HEK293 (cell line): Measurements from ENCODE around the gene GJC3.
"Not testable (repeated sequence)": the region's sequence is repeated elsewhere in the genome, so short reads cannot be mapped to it uniquely, and the experiment has no call there.

Source experiments
- CTCF ChIA-PET: fragments of 350-600 bp; formaldehyde crosslinking; extraction: SDS; loops from one replicate; lab custom pipeline; 2021; ENCODE audit warnings: antibody characterized with exemption; lab: Yijun Ruan, JAX
- POLR2A ChIA-PET: fragments of 300-600 bp; formaldehyde crosslinking; extraction: SDS; loops from one replicate; lab custom pipeline; 2020; ENCODE audit warnings: antibody characterized with exemption, inconsistent platforms; lab: Yijun Ruan, JAX
- H3K27ac ChIP-seq: fragments of 200-500 bp; sonication (Bioruptor generic); 2 replicates; pipeline ENCODE4 v1.5.1; 2014; ENCODE audit warnings: low read depth, low read length, control low read depth, inconsistent platforms; ENCODE audit errors: extremely low read depth
- H3K36me3 ChIP-seq, 2 experiments: fragments of 200-500 bp in 1 of 2; sonication (Bioruptor generic) in 1 of 2; 1 replicate in 1 of 2; 2 replicates in 1 of 2; pipeline ENCODE4 v1.5.1; 2014 to 2017; ENCODE audit warnings: inconsistent platforms in 2 of 2, low read length in 2 of 2; ENCODE audit not compliant: control insufficient read depth in 2 of 2, insufficient read depth in 1 of 2
- H3K4me1 ChIP-seq: fragments of 200-500 bp; sonication (Bioruptor generic); 2 replicates; pipeline ENCODE4 v1.5.1; 2014; ENCODE audit warnings: mild to moderate bottlenecking, low read length, inconsistent platforms; ENCODE audit not compliant: control insufficient read depth, insufficient read depth
- H3K4me3 ChIP-seq: 2 replicates; pipeline ENCODE4 v1.5.1; 2011; ENCODE audit warnings: low read depth, mild to moderate bottlenecking, control low read depth, low read length, moderate library complexity
- H3K9me3 ChIP-seq: fragments of 200-500 bp; sonication (Bioruptor generic); 2 replicates; pipeline ENCODE4 v1.5.1; 2014; ENCODE audit warnings: low read depth, low read length, inconsistent platforms; ENCODE audit not compliant: control insufficient read depth, insufficient read depth
- GLIS1 ChIP-seq: fragments of 450-650 bp; formaldehyde crosslinking; IDR thresholded peaks from 2 replicates; pipeline ENCODE4 v1.5.1; 2016; ENCODE audit warnings: missing biosample characterization, missing genetic modification characterization
- MYNN ChIP-seq: fragments of 450-650 bp; formaldehyde crosslinking; IDR thresholded peaks from 2 replicates; pipeline ENCODE4 v1.5.1; 2016; ENCODE audit warnings: missing biosample characterization, missing genetic modification characterization, borderline replicate concordance
- SP7 ChIP-seq: fragments of 450-650 bp; formaldehyde crosslinking; IDR thresholded peaks from 2 replicates; pipeline ENCODE4 v1.5.1; 2016; ENCODE audit warnings: missing biosample characterization, missing genetic modification characterization
- TRIM28 ChIP-seq: IDR thresholded peaks from 2 replicates; pipeline ENCODE4 v1.6.1; 2011; ENCODE audit warnings: low read length, control low read depth, borderline replicate concordance
- ZNF10 ChIP-seq: fragments of 450-650 bp; formaldehyde crosslinking; IDR thresholded peaks from 2 replicates; pipeline ENCODE4 v1.5.1; 2017; ENCODE audit warnings: missing biosample characterization, missing genetic modification characterization
- ZNF174 ChIP-seq: fragments of 450-650 bp; formaldehyde crosslinking; IDR thresholded peaks from 2 replicates; pipeline ENCODE4 v1.5.0; 2017; ENCODE audit warnings: missing biosample characterization, mild to moderate bottlenecking, missing genetic modification characterization
- ZNF24 ChIP-seq: fragments of 450-650 bp; formaldehyde crosslinking; IDR thresholded peaks from 2 replicates; pipeline ENCODE4 v1.5.1; 2016; ENCODE audit warnings: missing biosample characterization, missing genetic modification characterization
- ZNF366 ChIP-seq: fragments of 450-650 bp; formaldehyde crosslinking; conservative IDR thresholded peaks from 2 replicates; pipeline ENCODE4 v1.5.1; 2016; ENCODE audit warnings: missing biosample characterization, missing genetic modification characterization
- ZNF391 ChIP-seq: fragments of 450-650 bp; formaldehyde crosslinking; IDR thresholded peaks from 2 replicates; pipeline ENCODE4 v1.5.1; 2016; ENCODE audit warnings: low read depth, missing biosample characterization, missing genetic modification characterization, borderline replicate concordance
- ZNF600 ChIP-seq: fragments of 450-650 bp; formaldehyde crosslinking; IDR thresholded peaks from 2 replicates; pipeline ENCODE4 v1.5.1; 2016; ENCODE audit warnings: missing biosample characterization, missing genetic modification characterization
- ZNF626 ChIP-seq: fragments of 450-650 bp; sonication (Bioruptor Pico); formaldehyde crosslinking; IDR thresholded peaks from 2 replicates; pipeline ENCODE4 v1.5.1; 2018; ENCODE audit warnings: missing biosample characterization, missing genetic modification characterization, inconsistent platforms
- ZNF664 ChIP-seq: fragments of 450-650 bp; formaldehyde crosslinking; IDR thresholded peaks from 2 replicates; pipeline ENCODE4 v1.5.1; 2016; ENCODE audit warnings: missing biosample characterization, missing genetic modification characterization
- ZNF777 ChIP-seq: fragments of 450-650 bp; formaldehyde crosslinking; IDR thresholded peaks from 2 replicates; pipeline ENCODE4 v1.5.1; 2017; ENCODE audit warnings: missing biosample characterization, missing genetic modification characterization, borderline replicate concordance
- ZNF792 ChIP-seq: fragments of 450-650 bp; formaldehyde crosslinking; IDR thresholded peaks from 2 replicates; pipeline ENCODE4 v1.5.1; 2016; ENCODE audit warnings: missing biosample characterization, missing genetic modification characterization
- ZNF837 ChIP-seq: fragments of 450-650 bp; formaldehyde crosslinking; IDR thresholded peaks from 2 replicates; pipeline ENCODE4 v1.5.1; 2016; ENCODE audit warnings: missing biosample characterization, missing genetic modification characterization
- TF ChIP-seq, protein P1 (sequence below): fragments of 450-650 bp; formaldehyde crosslinking; IDR thresholded peaks from 2 replicates; pipeline ENCODE4 v1.5.1; 2016; ENCODE audit warnings: missing biosample characterization, missing genetic modification characterization, borderline replicate concordance
- TF ChIP-seq, protein P2 (sequence below): fragments of 450-650 bp; formaldehyde crosslinking; IDR thresholded peaks from 2 replicates; pipeline ENCODE4 v1.5.1; 2016; ENCODE audit warnings: missing biosample characterization, missing genetic modification characterization
- TF ChIP-seq, protein P3 (sequence below): fragments of 450-650 bp; formaldehyde crosslinking; IDR thresholded peaks from 2 replicates; pipeline ENCODE4 v1.5.1; 2016; ENCODE audit warnings: missing biosample characterization, missing genetic modification characterization

The GJC3 gene

DNA sequence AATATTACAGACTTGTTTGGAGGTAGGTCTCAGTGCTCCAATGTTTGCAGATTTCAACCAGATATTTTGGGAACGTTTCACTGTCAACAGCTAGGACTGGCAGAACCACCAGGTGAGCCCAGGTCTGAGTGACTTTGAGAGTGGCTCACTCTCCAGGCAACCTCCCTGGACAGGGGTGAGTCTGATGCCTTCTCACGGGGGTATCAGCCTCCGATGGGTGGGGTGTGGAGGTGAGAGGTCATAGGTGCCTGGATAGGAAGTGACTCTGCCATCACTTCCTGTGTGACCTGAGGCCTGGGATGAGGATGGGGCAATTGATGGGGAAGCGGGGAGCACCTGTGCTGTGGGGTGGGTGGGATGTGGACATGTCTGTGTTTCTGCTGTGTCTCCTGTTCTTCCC is 41.8 kb upstream of the GJC3 start:
- H3K4me1 ChIP-seq = no peaks in the 10 kb centered on the region
- no peak overlapping the region for H3K27ac ChIP-seq
- POLR2A ChIA-PET = interaction anchor here (0.8 kb wide), 1 partner anchor 53 kb away, joined by 5 read pairs; no protein-coding TSS in a partner anchor
- H3K9me3 ChIP-seq = no peaks in the 10 kb centered on the region
- H3K36me3 ChIP-seq = no peaks in the 10 kb centered on the region
- TF ChIP-seq, protein P1, sequence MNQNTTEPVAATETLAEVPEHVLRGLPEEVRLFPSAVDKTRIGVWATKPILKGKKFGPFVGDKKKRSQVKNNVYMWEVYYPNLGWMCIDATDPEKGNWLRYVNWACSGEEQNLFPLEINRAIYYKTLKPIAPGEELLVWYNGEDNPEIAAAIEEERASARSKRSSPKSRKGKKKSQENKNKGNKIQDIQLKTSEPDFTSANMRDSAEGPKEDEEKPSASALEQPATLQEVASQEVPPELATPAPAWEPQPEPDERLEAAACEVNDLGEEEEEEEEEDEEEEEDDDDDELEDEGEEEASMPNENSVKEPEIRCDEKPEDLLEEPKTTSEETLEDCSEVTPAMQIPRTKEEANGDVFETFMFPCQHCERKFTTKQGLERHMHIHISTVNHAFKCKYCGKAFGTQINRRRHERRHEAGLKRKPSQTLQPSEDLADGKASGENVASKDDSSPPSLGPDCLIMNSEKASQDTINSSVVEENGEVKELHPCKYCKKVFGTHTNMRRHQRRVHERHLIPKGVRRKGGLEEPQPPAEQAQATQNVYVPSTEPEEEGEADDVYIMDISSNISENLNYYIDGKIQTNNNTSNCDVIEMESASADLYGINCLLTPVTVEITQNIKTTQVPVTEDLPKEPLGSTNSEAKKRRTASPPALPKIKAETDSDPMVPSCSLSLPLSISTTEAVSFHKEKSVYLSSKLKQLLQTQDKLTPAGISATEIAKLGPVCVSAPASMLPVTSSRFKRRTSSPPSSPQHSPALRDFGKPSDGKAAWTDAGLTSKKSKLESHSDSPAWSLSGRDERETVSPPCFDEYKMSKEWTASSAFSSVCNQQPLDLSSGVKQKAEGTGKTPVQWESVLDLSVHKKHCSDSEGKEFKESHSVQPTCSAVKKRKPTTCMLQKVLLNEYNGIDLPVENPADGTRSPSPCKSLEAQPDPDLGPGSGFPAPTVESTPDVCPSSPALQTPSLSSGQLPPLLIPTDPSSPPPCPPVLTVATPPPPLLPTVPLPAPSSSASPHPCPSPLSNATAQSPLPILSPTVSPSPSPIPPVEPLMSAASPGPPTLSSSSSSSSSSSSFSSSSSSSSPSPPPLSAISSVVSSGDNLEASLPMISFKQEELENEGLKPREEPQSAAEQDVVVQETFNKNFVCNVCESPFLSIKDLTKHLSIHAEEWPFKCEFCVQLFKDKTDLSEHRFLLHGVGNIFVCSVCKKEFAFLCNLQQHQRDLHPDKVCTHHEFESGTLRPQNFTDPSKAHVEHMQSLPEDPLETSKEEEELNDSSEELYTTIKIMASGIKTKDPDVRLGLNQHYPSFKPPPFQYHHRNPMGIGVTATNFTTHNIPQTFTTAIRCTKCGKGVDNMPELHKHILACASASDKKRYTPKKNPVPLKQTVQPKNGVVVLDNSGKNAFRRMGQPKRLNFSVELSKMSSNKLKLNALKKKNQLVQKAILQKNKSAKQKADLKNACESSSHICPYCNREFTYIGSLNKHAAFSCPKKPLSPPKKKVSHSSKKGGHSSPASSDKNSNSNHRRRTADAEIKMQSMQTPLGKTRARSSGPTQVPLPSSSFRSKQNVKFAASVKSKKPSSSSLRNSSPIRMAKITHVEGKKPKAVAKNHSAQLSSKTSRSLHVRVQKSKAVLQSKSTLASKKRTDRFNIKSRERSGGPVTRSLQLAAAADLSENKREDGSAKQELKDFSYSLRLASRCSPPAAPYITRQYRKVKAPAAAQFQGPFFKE (tag by site-specific recombination) = no peak
- TF ChIP-seq ZNF626 (tag by site-specific recombination) (no peak), ZNF391 (tag by site-specific recombination) (no peak), ZNF777 (tag by site-specific recombination) (no peak), ZNF174 (no peak)
- CTCF ChIA-PET = no interaction called here
- H3K4me3 ChIP-seq = no peak overlapping the region

DNA sequence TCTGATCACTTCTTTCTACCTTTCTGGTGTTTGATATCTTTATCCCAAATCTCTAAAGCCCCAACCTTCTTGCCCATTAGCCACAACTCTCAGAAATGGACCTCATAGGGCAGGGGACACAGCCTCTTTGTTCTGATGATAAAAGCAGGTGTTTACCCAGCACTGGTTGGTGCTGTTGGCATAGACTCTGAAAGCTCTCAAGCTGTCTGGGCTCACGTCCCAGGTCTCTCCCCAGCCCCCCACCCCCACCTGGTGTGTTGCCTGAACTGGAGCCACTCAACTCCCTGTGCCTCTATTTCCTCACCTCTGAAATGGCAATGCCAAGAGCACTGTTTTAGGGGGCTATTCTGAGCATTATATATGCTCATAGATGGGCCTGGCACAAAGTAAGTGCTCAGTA is 40.4 kb upstream of the GJC3 start:
- H3K4me3 ChIP-seq, POLR2A ChIA-PET, H3K9me3 ChIP-seq, H3K36me3 ChIP-seq, H3K27ac ChIP-seq, H3K4me1 ChIP-seq: not testable (repeated sequence)
- 0 out of 2 replicates have a peak, but pooled peaks have one; percentile 42 for TF ChIP-seq ZNF664 (tag by site-specific recombination)
- CTCF ChIA-PET = interaction anchor here (0.7 to 1.5 kb wide), 4 partner anchors 10 to 430 kb away, joined by 3 to 7 read pairs (median 5); no protein-coding TSS in a partner anchor

- ChIA-PET CTCF (interaction anchor here (0.9 to 1.5 kb wide), 2 partner anchors 10 to 21 kb away, joined by 7 read pairs; no protein-coding TSS in a partner anchor), POLR2A (no interaction called here)
- no peaks in the 10 kb centered on the region for H3K36me3 ChIP-seq
Measured at GRCh38 chr7:99969298-99969697, 39.9 kb upstream of the GJC3 start.

DNA sequence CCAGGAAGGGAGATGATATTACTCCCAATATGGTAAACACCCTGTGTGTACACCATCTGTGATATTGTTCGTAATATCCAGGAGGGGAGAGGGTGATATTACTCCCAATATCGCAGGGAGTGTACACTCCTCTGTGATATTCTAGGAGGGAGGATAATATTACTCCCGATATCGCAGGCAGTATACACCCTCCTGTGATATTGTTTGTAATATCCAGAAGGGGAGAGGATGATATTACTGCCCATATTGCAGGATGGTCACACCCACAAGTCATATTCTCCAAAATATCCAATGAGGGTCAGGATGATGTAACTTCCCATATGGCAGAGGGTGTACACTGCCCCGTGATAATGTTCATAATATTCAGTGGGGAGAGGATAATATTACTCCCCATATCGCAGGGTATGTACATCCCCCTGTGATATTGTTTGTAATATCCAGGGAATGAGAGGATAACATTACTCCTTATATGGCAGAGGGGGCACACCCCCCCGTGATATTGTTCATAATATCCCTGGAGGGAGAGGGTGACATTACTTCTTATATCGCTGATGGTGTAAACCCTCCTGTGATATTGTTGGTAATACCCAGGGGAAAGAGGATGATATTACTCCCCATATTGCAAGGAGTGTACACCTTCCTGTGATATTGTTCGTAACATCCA is 29.3 kb upstream of the GJC3 start:
- Histone ChIP-seq H3K27ac (no peak overlapping the region), H3K36me3 (no peaks in the 10 kb centered on the region), H3K4me3 (no peak overlapping the region), H3K9me3 (no peaks in the 10 kb centered on the region), H3K4me1 (no peaks in the 10 kb centered on the region)
- POLR2A ChIA-PET = no interaction called here
- CTCF ChIA-PET = no interaction called here
- TF ChIP-seq TRIM28 (no peak), ZNF366 (tag by site-specific recombination) (no peak), ZNF24 (tag by site-specific recombination) (no peak), ZNF837 (no peak), ZNF792 (tag by site-specific recombination) (no peak), ZNF600 (tag by site-specific recombination) (no peak), SP7 (tag by site-specific recombination) (no peak)
- TF ChIP-seq, protein P2, sequence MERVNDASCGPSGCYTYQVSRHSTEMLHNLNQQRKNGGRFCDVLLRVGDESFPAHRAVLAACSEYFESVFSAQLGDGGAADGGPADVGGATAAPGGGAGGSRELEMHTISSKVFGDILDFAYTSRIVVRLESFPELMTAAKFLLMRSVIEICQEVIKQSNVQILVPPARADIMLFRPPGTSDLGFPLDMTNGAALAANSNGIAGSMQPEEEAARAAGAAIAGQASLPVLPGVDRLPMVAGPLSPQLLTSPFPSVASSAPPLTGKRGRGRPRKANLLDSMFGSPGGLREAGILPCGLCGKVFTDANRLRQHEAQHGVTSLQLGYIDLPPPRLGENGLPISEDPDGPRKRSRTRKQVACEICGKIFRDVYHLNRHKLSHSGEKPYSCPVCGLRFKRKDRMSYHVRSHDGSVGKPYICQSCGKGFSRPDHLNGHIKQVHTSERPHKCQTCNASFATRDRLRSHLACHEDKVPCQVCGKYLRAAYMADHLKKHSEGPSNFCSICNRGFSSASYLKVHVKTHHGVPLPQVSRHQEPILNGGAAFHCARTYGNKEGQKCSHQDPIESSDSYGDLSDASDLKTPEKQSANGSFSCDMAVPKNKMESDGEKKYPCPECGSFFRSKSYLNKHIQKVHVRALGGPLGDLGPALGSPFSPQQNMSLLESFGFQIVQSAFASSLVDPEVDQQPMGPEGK (tag by site-specific recombination) = peak; percentile 73
- TF ChIP-seq, protein P3, sequence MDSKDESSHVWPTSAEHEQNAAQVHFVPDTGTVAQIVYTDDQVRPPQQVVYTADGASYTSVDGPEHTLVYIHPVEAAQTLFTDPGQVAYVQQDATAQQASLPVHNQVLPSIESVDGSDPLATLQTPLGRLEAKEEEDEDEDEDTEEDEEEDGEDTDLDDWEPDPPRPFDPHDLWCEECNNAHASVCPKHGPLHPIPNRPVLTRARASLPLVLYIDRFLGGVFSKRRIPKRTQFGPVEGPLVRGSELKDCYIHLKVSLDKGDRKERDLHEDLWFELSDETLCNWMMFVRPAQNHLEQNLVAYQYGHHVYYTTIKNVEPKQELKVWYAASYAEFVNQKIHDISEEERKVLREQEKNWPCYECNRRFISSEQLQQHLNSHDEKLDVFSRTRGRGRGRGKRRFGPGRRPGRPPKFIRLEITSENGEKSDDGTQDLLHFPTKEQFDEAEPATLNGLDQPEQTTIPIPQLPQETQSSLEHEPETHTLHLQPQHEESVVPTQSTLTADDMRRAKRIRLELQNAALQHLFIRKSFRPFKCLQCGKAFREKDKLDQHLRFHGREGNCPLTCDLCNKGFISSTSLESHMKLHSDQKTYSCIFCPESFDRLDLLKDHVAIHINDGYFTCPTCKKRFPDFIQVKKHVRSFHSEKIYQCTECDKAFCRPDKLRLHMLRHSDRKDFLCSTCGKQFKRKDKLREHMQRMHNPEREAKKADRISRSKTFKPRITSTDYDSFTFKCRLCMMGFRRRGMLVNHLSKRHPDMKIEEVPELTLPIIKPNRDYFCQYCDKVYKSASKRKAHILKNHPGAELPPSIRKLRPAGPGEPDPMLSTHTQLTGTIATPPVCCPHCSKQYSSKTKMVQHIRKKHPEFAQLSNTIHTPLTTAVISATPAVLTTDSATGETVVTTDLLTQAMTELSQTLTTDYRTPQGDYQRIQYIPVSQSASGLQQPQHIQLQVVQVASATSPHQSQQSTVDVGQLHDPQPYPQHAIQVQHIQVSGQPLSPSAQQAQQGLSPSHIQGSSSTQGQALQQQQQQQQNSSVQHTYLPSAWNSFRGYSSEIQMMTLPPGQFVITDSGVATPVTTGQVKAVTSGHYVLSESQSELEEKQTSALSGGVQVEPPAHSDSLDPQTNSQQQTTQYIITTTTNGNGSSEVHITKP (tag by site-specific recombination) = peak; percentile 96

More at GRCh38 chr7:99969298-99969697, 39.9 kb upstream of the GJC3 start:
- Histone ChIP-seq H3K4me1 (no peaks in the 10 kb centered on the region), H3K4me3 (no peak overlapping the region), H3K9me3 (no peaks in the 10 kb centered on the region), H3K27ac (no peak overlapping the region)
- TF ChIP-seq ZNF10 (tag by site-specific recombination) = no peak
- no peak for TF ChIP-seq MYNN (tag by site-specific recombination)
- no peak for TF ChIP-seq GLIS1
